Endothelial cell of umbilical vein (primary cell): Measurements from ENCODE around the gene FLACC1. TPM values are rescaled to one million over a fixed set of nuclear protein-coding genes. Genes with fewer than 3 reads are reported as not detected.

Experiments used
- BruUV-seq: library from RNA; stranded (reverse); fragments of 400-500 nt; replicated peaks from 2 replicates; lab custom pipeline; 2021; lab: Mats Ljungman, UMichigan
- CTCF ChIA-PET: fragments of 300-600, 350-600 bp; sonication (Branson Sonifier 250); formaldehyde crosslinking; loops from one replicate; lab custom pipeline; 2021; ENCODE audit warnings: antibody characterized with exemption, inconsistent platforms; lab: Charles Lee
- POLR2A ChIA-PET: fragments of 300-600, 350-600 bp; sonication (Branson Sonifier 250); formaldehyde crosslinking; loops from one replicate; lab custom pipeline; 2021; ENCODE audit warnings: antibody characterized with exemption, inconsistent platforms; lab: Charles Lee
- DNase-seq: peaks from one replicate; pipeline ENCODE4 v3.0.0-alpha.2; 2011; ENCODE audit warnings: low read depth, low spot score
- FAIRE-seq: peaks from 2 replicates; lab custom pipeline; 2011; peaks lifted over from hg19 to GRCh38; lab: Jason Lieb, UNC
- H2AFZ ChIP-seq: 2 replicates; pipeline ENCODE4 v1.6.0; 2012; ENCODE audit warnings: low read depth, low read length, control low read depth, inconsistent platforms
- H3K27ac ChIP-seq: 2 replicates; pipeline ENCODE4 v1.5.1; 2011; ENCODE audit warnings: low read depth, mild to moderate bottlenecking, control low read depth, low read length, moderate library complexity; ENCODE audit not compliant: insufficient read depth
- H3K27me3 ChIP-seq, 2 experiments: 2 replicates each; pipeline versions ENCODE4 v1.6.0 to v1.6.1; 2011; ENCODE audit warnings: low read length in 2 of 2, mixed read lengths in 1 of 2; ENCODE audit not compliant: control insufficient read depth in 2 of 2, insufficient read depth in 2 of 2
- H3K36me3 ChIP-seq, 2 experiments: 2 replicates in 1 of 2; 3 replicates in 1 of 2; pipeline ENCODE4 v1.5.1; 2011; ENCODE audit warnings: low read length in 2 of 2, mild to moderate bottlenecking in 1 of 2, moderate library complexity in 1 of 2; ENCODE audit not compliant: control insufficient read depth in 2 of 2, insufficient read depth in 2 of 2; ENCODE audit errors: extremely low read depth in 1 of 2
- H3K4me1 ChIP-seq: 3 replicates; pipeline ENCODE4 v1.5.1; 2011; ENCODE audit warnings: mild to moderate bottlenecking, low read length; ENCODE audit not compliant: control insufficient read depth, insufficient read depth; ENCODE audit errors: extremely low read depth
- H3K4me2 ChIP-seq: 2 replicates; pipeline ENCODE4 v1.6.1; 2011; ENCODE audit warnings: low read length, control low read depth, mixed read lengths; ENCODE audit not compliant: insufficient read depth
- H3K4me3 ChIP-seq, 3 experiments: fragments of 200-600 bp in 1 of 3; sonication (generic), shearing (Covaris generic) in 1 of 3; replicated peaks in 1 of 3; 2 replicates each; pipeline ENCODE4 v1.5.1; 2011 to 2016; ENCODE audit warnings: control low read depth in 3 of 3, low read length in 3 of 3, mild to moderate bottlenecking in 2 of 3, inconsistent platforms in 1 of 3, low read depth in 1 of 3, moderate library complexity in 1 of 3; ENCODE audit not compliant: insufficient read depth in 1 of 3
- H3K79me2 ChIP-seq: 2 replicates; pipeline ENCODE4 v1.6.0; 2012; ENCODE audit warnings: low read length, inconsistent platforms; ENCODE audit not compliant: control insufficient read depth, insufficient read depth
- H3K9ac ChIP-seq: replicated peaks from 2 replicates; pipeline ENCODE3; 2011; ENCODE audit warnings: low read length, control low read depth; ENCODE audit not compliant: insufficient read depth; ENCODE audit errors: extremely low read depth
- H3K9me1 ChIP-seq: replicated peaks from 3 replicates; pipeline ENCODE4 v1.6.0; 2011; ENCODE audit warnings: mild to moderate bottlenecking, low read length; ENCODE audit not compliant: control insufficient read depth, insufficient read depth; ENCODE audit errors: extremely low read depth
- H3K9me3 ChIP-seq: replicated peaks from 2 replicates; pipeline ENCODE4 v1.5.1; 2012; ENCODE audit warnings: low read length, inconsistent platforms; ENCODE audit not compliant: control insufficient read depth, insufficient read depth
- H4K20me1 ChIP-seq: replicated peaks from 2 replicates; pipeline ENCODE3; 2011; ENCODE audit warnings: mild to moderate bottlenecking, low read length; ENCODE audit not compliant: control insufficient read depth, insufficient read depth; ENCODE audit errors: extremely low read depth
- EZH2 ChIP-seq: IDR thresholded peaks from 2 replicates; pipeline ENCODE4 v1.6.1; 2012; ENCODE audit warnings: borderline replicate concordance, low read depth, mild to moderate bottlenecking, moderate library complexity, low read length, inconsistent platforms; ENCODE audit not compliant: severe bottlenecking
- FOS ChIP-seq: IDR thresholded peaks from 2 replicates; pipeline ENCODE4 v1.6.1; 2011; ENCODE audit warnings: mild to moderate bottlenecking, low read length, moderate library complexity, borderline replicate concordance; ENCODE audit not compliant: insufficient read depth
- GATA2 ChIP-seq: IDR thresholded peaks from 2 replicates; pipeline ENCODE4 v1.7.0; 2011; ENCODE audit warnings: low read depth, mild to moderate bottlenecking, moderate library complexity, mixed read lengths, low read length; ENCODE audit not compliant: insufficient read length, insufficient read depth
- JUN ChIP-seq: IDR thresholded peaks from 2 replicates; pipeline ENCODE4 v1.6.1; 2011; ENCODE audit warnings: borderline replicate concordance, low read depth; ENCODE audit not compliant: insufficient read length, insufficient read depth
- MAX ChIP-seq: IDR thresholded peaks from 2 replicates; pipeline ENCODE4 v1.6.1; 2011; ENCODE audit not compliant: insufficient read depth, insufficient read length
- MYC ChIP-seq: IDR thresholded peaks from one replicate; pipeline ENCODE4 v1.6.1; 2011; ENCODE audit warnings: mild to moderate bottlenecking, low read depth, low read length
- POLR2A ChIP-seq: IDR thresholded peaks from 2 replicates; pipeline ENCODE4 v1.6.1; 2012; ENCODE audit warnings: low read depth, mild to moderate bottlenecking, control low read depth, low read length
- POLR2AphosphoS5 ChIP-seq: IDR thresholded peaks from 2 replicates; pipeline ENCODE4 v1.6.1; 2012; ENCODE audit warnings: low read depth, mild to moderate bottlenecking, control low read depth, low read length, moderate library complexity; ENCODE audit not compliant: insufficient read depth
- dilution Hi-C: fragments of 300-500 bp; cut with MboI; formaldehyde crosslinking; loops from one replicate; pipeline ENCODE4 v1.15.0; 2019; ENCODE audit warnings: low sequenced_read_pairs; ENCODE audit not compliant: extremely low pct_ligation_motif_present
- intact Hi-C: fragments of 100-400 bp; cut with micrococcal nuclease; formaldehyde crosslinking; loops from one replicate; pipeline ENCODE4 v1.10.0; 2022
- polyA plus RNA-seq, 4 experiments: library from polyadenylated mRNA; depleted of rRNA in 3 of 4; stranded (reverse) in 3 of 4; unstranded in 1 of 4; fragments of >200 nt; gene quantifications; 2 replicates each; pipeline versions ENCODE4 v1.2.1 to v1.2.3, GENCODE V29; 2011 to 2012; ENCODE audit warnings: missing spikeins in 1 of 4
- total RNA-seq: library from RNA; stranded (reverse); gene quantifications from 2 replicates; pipeline ENCODE4 v1.2.3, GENCODE V29; 2021
- TF ChIP-seq, protein P1 (sequence below), 2 donors: IDR thresholded peaks; 1 replicate in 1 of 2; 2 replicates in 1 of 2; pipeline ENCODE4 v1.5.1; 2011; ENCODE audit warnings: low read length in 2 of 2, mild to moderate bottlenecking in 2 of 2, moderate library complexity in 2 of 2, control low read depth in 1 of 2, inconsistent platforms in 1 of 2, low read depth in 1 of 2; ENCODE audit not compliant: insufficient read depth in 1 of 2; ENCODE audit errors: extremely low read depth in 1 of 2

The FLACC1 gene
- total and polyA plus RNA-seq, 2 donors (not counting 3 experiments of a cell fraction or from before 2014, with no cell fraction given), result 0.11 to 1.4 TPM

- no peak for DNase-seq
- no TSS peak for BruUV-seq
- H3K4me1 ChIP-seq, result no peaks in the 10 kb centered on the region
- no peaks in the 10 kb centered on the region for H3K9me3 ChIP-seq
- H3K4me2 ChIP-seq, result no peak overlapping the region
- no peaks in the 10 kb centered on the region for H3K27me3 ChIP-seq
- H3K9me1 ChIP-seq, result no peaks in the 10 kb centered on the region
- H2AFZ ChIP-seq, result no peak overlapping the region
- H3K4me3 ChIP-seq, result no peak overlapping the region
- TF ChIP-seq POLR2A (no peak), POLR2AphosphoS5 (no peak), EZH2 (no peak), JUN (no peak), FOS (no peak), MAX (no peak), GATA2 (no peak), MYC (no peak)
- TF ChIP-seq, protein P1, sequence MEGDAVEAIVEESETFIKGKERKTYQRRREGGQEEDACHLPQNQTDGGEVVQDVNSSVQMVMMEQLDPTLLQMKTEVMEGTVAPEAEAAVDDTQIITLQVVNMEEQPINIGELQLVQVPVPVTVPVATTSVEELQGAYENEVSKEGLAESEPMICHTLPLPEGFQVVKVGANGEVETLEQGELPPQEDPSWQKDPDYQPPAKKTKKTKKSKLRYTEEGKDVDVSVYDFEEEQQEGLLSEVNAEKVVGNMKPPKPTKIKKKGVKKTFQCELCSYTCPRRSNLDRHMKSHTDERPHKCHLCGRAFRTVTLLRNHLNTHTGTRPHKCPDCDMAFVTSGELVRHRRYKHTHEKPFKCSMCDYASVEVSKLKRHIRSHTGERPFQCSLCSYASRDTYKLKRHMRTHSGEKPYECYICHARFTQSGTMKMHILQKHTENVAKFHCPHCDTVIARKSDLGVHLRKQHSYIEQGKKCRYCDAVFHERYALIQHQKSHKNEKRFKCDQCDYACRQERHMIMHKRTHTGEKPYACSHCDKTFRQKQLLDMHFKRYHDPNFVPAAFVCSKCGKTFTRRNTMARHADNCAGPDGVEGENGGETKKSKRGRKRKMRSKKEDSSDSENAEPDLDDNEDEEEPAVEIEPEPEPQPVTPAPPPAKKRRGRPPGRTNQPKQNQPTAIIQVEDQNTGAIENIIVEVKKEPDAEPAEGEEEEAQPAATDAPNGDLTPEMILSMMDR (IDR thresholded peaks at IDR 0.05; ENCODE audit: extremely low read depth in 1 of 2, insufficient read depth in 1 of 2, low read depth in 1 of 2, low read length in 2 of 2), result no peak
- no peaks in the 10 kb centered on the region for H3K36me3 ChIP-seq
- dilution Hi-C loops (no loop called here), intact Hi-C loops (no loop called here)
- H3K79me2 ChIP-seq, result no peaks in the 10 kb centered on the region
- no peak for FAIRE-seq
- H4K20me1 ChIP-seq, result no peaks in the 10 kb centered on the region
- CTCF ChIA-PET, result interaction anchor here (2.0 kb wide), 1 partner anchor 9 kb away, joined by 6 read pairs; no protein-coding TSS in a partner anchor
- no peak overlapping the region for H3K9ac ChIP-seq
- H3K27ac ChIP-seq, result no peak overlapping the region
- POLR2A ChIA-PET, result interaction anchor here (0.6 kb wide), 1 partner anchor 10 kb away, joined by 3 read pairs; no protein-coding TSS in a partner anchor
Measured at GRCh38 chr2:201270293-201271001, 86.7 kb downstream of the FLACC1 start.
